ENCODE measurements around the gene KRT7.

The KRT7 gene

DNA sequence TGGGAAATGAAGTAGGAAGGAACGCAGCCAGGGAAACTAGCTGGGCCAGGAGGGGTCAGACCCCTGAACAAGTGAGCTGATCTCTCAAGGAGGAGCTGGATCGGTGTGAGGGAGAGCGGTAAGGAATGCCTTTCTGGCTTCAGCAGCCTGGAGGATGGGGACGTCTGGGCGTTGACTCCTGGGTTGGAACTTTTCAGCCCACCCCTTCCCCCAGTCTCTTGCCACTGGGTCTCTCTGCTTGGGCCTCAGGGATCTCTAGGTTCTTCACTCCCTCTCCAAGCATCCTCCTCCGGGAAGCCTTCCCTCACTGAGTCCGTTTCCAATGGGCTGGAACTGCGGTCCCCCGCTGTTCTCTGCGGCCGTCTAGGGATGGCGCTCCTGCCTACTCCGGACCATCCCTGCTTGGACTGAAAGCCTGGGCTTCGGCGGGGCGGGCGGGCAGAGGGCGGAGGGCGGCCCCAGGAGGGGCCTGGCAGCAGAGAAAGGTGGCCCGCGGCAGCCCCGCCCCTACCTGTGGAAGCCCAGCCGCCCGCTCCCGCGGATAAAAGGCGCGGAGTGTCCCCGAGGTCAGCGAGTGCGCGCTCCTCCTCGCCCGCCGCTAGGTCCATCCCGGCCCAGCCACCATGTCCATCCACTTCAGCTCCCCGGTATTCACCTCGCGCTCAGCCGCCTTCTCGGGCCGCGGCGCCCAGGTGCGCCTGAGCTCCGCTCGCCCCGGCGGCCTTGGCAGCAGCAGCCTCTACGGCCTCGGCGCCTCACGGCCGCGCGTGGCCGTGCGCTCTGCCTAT lies at the start of gene KRT7:
KRT7 (plus strand) TSS at position 570 of the 788 bp plus-strand sequence; CDS start at position 624, 54 bp downstream.
- H3K4me3 ChIP-seq (ENCODE audit: low read length), result peak within 1 kb of the TSS; percentile 54
- H3K9ac ChIP-seq (ENCODE audit: low read length), result no peak within 1 kb of the TSS
- no peaks in the 10 kb centered on the region for H3K9me3 ChIP-seq (ENCODE audit: control insufficient read depth, low read depth, low read length)
- H3K36me3 ChIP-seq (ENCODE audit: control insufficient read depth, low read depth, low read length), result no peaks in the 10 kb centered on the region
- H3K4me1 ChIP-seq (ENCODE audit: control insufficient read depth, low read depth, low read length), result peaks cover 30% of the 10 kb centered on the region
- H3K27me3 ChIP-seq (ENCODE audit: control insufficient read depth, insufficient read depth, low read length), result peaks cover 45% of the 10 kb centered on the region
- no peak within 1 kb of the TSS for H3K27ac ChIP-seq (ENCODE audit: low read length)

DNA sequence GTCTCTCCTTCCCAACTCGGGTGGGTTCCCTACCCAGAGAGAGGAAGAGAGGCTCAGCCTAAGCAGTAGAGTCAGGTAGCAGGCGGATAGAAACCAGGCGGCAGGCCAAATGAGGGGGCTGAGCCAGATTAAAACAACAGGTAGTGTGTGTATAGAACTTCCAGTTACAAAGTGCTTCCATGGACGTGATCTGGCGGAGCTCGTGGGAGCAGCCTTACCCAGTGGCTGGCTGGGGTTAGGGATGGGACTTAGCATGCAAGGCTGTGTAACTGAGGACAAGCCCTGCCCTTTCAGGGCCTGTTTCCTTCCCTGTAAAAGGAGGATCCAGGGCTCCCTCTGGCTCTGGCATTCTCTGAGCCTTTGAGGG lies 49.5 kb upstream of the KRT7 start:
- Histone ChIP-seq H3K27me3 (ENCODE audit: control insufficient read depth, insufficient read depth, low read length) (no peaks in the 10 kb centered on the region), H3K9me3 (ENCODE audit: control insufficient read depth, low read depth, low read length) (no peaks in the 10 kb centered on the region), H3K4me1 (ENCODE audit: control insufficient read depth, low read depth, low read length) (peaks cover 15% of the 10 kb centered on the region), H3K4me3 (ENCODE audit: low read length) (no peak overlapping the region), H3K9ac (ENCODE audit: low read length) (no peak overlapping the region), H3K27ac (ENCODE audit: low read length) (no peak overlapping the region), H3K36me3 (ENCODE audit: control insufficient read depth, low read depth, low read length) (no peaks in the 10 kb centered on the region)

DNA sequence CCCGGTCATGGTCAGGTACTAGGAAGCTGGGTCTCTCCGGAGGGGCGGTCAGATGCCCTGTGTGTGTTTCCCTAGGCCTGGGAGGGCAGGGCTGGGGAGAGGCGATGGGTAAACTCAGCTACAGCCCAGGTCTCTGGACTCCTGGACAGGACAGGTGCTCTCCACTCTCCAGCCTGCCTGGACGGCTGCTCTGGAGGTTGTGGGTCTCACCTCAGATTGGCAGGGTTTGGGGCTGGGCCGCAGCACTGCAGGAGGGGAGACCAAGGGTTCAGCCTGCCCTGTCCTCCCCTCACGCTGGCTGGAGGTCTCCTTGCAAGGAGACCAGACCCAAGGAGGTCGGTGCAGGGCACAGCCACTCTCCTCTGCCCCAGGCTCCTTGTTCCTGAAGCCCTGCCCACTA lies 49.1 kb upstream of the KRT7 start:
- Histone ChIP-seq H3K36me3 (ENCODE audit: control insufficient read depth, low read depth, low read length) (no peaks in the 10 kb centered on the region), H3K27me3 (ENCODE audit: control insufficient read depth, insufficient read depth, low read length) (no peaks in the 10 kb centered on the region), H3K4me1 (ENCODE audit: control insufficient read depth, low read depth, low read length) (peaks cover 15% of the 10 kb centered on the region), H3K9ac (ENCODE audit: low read length) (no peak overlapping the region), H3K4me3 (ENCODE audit: low read length) (no peak overlapping the region), H3K9me3 (ENCODE audit: control insufficient read depth, low read depth, low read length) (no peaks in the 10 kb centered on the region), H3K27ac (ENCODE audit: low read length) (no peak overlapping the region)

DNA sequence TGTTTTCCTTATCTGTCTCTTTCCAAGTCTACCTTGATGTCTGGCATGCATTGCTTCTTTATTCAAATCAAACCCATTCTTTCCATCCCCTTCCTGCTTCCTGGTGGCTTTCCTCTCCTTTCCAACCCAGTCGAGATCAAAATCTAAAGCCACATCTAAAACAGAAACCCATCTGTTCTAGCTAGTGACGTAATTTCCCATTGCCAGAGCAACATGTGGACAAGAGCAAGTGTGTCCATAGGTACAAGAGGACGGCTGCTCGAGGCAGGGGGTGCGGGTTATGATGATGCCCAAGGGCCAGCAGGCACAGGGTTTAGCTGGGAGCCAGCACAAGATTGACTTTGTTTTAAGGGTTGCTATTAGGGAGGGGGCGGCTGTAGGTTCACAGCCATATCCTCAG lies 48.2 kb upstream of the KRT7 start:
- peaks cover 15% of the 10 kb centered on the region for H3K4me1 ChIP-seq (ENCODE audit: control insufficient read depth, low read depth, low read length)

DNA sequence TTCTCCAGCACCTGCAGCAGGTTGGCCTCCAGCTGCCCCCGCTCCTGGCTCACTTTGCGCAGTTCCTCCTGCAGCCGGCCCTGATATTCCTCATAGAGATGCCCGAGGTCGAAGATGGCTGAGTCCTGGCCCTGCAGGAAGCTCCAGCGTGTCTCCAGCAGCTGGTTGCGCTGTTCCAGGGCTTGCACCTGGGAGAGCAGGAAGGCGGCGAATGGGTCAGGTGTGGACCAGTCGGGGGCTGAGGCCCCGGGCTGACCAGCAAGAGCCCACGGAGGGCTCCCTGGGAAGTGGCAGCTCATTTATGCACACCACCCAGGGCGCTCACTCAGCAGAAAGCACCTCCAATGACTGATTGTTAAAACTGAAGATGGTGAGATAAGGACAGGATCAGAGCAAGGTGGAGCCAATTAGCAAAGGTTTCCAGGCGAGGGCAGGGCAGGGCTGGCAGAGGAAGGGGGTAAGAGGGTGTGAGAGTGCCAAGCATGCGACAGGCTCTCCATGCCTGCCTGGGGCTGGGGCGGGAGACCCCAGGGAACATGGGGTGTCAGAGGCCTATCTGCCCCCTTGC lies 47.6 kb upstream of the KRT7 start:
- Histone ChIP-seq H3K9ac (ENCODE audit: low read length) (no peak overlapping the region), H3K4me3 (ENCODE audit: low read length) (no peak overlapping the region), H3K9me3 (ENCODE audit: control insufficient read depth, low read depth, low read length) (no peaks in the 10 kb centered on the region), H3K36me3 (ENCODE audit: control insufficient read depth, low read depth, low read length) (no peaks in the 10 kb centered on the region), H3K27me3 (ENCODE audit: control insufficient read depth, insufficient read depth, low read length) (no peaks in the 10 kb centered on the region), H3K4me1 (ENCODE audit: control insufficient read depth, low read depth, low read length) (peaks cover 15% of the 10 kb centered on the region), H3K27ac (ENCODE audit: low read length) (no peak overlapping the region)

More for the DNA sequence above, 48.2 kb upstream of the KRT7 start:
- no peak overlapping the region for H3K4me3 ChIP-seq (ENCODE audit: low read length)
- H3K27me3 ChIP-seq (ENCODE audit: control insufficient read depth, insufficient read depth, low read length), result no peaks in the 10 kb centered on the region
- H3K9me3 ChIP-seq (ENCODE audit: control insufficient read depth, low read depth, low read length), result no peaks in the 10 kb centered on the region
- no peaks in the 10 kb centered on the region for H3K36me3 ChIP-seq (ENCODE audit: control insufficient read depth, low read depth, low read length)
- no peak overlapping the region for H3K27ac ChIP-seq (ENCODE audit: low read length)
- H3K9ac ChIP-seq (ENCODE audit: low read length), result no peak overlapping the region

DNA sequence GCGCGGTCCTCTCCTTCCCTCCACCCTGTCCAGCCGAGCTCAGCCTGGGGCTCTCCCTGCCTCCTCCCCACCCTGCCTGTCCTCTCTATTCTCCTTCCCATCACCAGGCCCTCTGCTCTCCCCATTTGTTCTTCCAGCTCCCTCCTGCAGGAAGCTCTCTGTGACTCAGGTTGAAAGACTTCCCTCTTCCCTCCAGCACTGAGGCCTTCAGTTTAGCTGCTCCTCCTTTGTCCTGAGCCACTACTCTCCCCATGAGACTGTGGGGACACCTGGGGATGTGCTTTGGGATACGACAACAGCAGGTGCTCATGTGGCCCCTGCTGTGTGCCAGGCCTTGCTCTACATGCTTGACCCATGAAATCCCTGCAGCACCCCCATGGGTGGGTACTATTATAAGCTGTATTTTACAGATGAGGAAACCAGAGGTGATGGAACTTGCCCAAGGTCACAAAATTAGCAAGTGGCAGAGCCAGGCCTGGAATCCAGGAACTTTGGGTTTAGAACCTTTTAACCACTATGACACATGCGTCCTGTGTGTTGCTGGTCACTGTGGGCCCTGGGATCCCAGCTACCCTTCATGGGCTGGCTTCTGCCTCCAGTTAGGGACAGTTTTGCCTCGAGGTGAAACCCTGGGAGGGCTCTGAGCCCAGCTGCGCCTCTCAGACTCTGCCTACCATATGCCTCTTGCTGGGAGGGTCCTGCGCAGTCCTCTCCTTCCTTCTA lies 46.8 kb upstream of the KRT7 start:
- H3K27ac ChIP-seq (ENCODE audit: low read length), result no peak overlapping the region
- H3K4me3 ChIP-seq (ENCODE audit: low read length), result no peak overlapping the region
- no peaks in the 10 kb centered on the region for H3K36me3 ChIP-seq (ENCODE audit: control insufficient read depth, low read depth, low read length)
- no peaks in the 10 kb centered on the region for H3K27me3 ChIP-seq (ENCODE audit: control insufficient read depth, insufficient read depth, low read length)
- peaks cover 9% of the 10 kb centered on the region for H3K4me1 ChIP-seq (ENCODE audit: control insufficient read depth, low read depth, low read length)
- H3K9me3 ChIP-seq (ENCODE audit: control insufficient read depth, low read depth, low read length), result no peaks in the 10 kb centered on the region
- H3K9ac ChIP-seq (ENCODE audit: low read length), result no peak overlapping the region

DNA sequence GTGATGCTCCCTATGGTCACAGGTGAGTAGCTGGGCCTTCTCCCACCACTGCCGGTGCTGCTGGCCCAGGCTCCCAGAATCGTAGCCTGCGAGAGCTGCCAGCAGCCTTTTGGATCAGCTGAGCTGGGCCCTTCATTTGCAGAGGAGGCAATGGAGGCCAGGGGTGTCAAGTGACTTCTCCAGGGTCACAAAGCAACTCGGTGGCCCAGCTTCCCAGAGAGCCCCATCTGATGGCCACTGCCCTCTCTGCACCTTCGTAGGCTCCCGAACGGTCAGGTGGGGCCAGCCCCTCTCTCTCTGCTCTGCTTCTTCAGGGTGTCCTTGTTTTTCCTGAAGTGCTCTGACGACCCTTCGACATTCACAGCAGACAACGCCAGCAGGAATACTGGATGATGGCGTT lies 45.8 kb upstream of the KRT7 start:
- H3K9me3 ChIP-seq (ENCODE audit: control insufficient read depth, low read depth, low read length), result no peaks in the 10 kb centered on the region
- no peak overlapping the region for H3K9ac ChIP-seq (ENCODE audit: low read length)
- H3K4me3 ChIP-seq (ENCODE audit: low read length), result no peak overlapping the region
- no peak overlapping the region for H3K27ac ChIP-seq (ENCODE audit: low read length)
- peaks cover under 1% of the 10 kb centered on the region for H3K4me1 ChIP-seq (ENCODE audit: control insufficient read depth, low read depth, low read length)
- no peaks in the 10 kb centered on the region for H3K27me3 ChIP-seq (ENCODE audit: control insufficient read depth, insufficient read depth, low read length)
- no peaks in the 10 kb centered on the region for H3K36me3 ChIP-seq (ENCODE audit: control insufficient read depth, low read depth, low read length)

DNA sequence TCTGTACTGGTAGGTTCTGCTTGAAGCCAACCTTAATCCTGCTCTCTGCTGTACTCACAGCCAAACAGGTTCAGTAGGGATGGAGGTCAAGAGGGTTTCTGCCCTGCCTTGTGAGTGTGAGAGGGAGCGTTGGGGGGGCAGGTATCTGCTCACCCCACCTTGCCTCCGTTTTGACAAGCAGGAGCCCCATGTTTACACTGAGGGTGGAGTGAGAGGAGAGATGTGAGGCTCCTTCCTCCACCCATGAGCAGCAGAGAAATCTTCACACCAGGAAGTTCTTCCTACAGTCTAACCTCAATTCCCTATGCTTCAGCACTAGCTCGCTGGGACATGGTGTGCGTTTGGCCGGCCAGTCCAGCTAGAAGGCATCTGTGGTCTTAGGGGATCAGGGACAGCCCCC lies 45.4 kb upstream of the KRT7 start:
- Histone ChIP-seq H3K27me3 (ENCODE audit: control insufficient read depth, insufficient read depth, low read length) (no peaks in the 10 kb centered on the region), H3K4me3 (ENCODE audit: low read length) (no peak overlapping the region), H3K4me1 (ENCODE audit: control insufficient read depth, low read depth, low read length) (no peaks in the 10 kb centered on the region), H3K9ac (ENCODE audit: low read length) (no peak overlapping the region), H3K27ac (ENCODE audit: low read length) (no peak overlapping the region), H3K9me3 (ENCODE audit: control insufficient read depth, low read depth, low read length) (no peaks in the 10 kb centered on the region), H3K36me3 (ENCODE audit: control insufficient read depth, low read depth, low read length) (no peaks in the 10 kb centered on the region)

DNA sequence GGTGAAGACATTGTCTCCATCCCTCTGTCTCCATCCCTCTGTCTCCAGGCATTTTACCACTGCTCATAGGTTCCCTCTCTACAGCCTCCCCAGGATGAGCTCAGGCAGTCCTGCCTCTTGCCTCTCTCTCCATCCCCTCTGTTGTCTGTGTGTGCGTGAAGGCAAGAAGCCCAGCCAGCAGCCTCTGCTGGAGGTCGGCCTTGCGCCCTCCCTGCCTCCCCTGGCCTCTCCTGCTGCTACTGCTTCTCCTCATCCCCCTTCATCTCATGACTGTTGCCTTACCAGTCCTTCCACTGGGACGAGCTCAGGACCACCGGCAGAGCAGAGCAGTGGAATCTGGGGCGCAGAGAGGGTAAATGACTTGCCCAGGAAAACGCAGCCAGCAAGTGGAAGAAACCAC lies 44.4 kb upstream of the KRT7 start:
- H3K9ac ChIP-seq (ENCODE audit: low read length), result no peak overlapping the region
- no peaks in the 10 kb centered on the region for H3K9me3 ChIP-seq (ENCODE audit: control insufficient read depth, low read depth, low read length)
- H3K36me3 ChIP-seq (ENCODE audit: control insufficient read depth, low read depth, low read length), result no peaks in the 10 kb centered on the region
- no peak overlapping the region for H3K27ac ChIP-seq (ENCODE audit: low read length)
- H3K27me3 ChIP-seq (ENCODE audit: control insufficient read depth, insufficient read depth, low read length), result no peaks in the 10 kb centered on the region
- H3K4me3 ChIP-seq (ENCODE audit: low read length), result no peak overlapping the region
- H3K4me1 ChIP-seq (ENCODE audit: control insufficient read depth, low read depth, low read length), result no peaks in the 10 kb centered on the region

DNA sequence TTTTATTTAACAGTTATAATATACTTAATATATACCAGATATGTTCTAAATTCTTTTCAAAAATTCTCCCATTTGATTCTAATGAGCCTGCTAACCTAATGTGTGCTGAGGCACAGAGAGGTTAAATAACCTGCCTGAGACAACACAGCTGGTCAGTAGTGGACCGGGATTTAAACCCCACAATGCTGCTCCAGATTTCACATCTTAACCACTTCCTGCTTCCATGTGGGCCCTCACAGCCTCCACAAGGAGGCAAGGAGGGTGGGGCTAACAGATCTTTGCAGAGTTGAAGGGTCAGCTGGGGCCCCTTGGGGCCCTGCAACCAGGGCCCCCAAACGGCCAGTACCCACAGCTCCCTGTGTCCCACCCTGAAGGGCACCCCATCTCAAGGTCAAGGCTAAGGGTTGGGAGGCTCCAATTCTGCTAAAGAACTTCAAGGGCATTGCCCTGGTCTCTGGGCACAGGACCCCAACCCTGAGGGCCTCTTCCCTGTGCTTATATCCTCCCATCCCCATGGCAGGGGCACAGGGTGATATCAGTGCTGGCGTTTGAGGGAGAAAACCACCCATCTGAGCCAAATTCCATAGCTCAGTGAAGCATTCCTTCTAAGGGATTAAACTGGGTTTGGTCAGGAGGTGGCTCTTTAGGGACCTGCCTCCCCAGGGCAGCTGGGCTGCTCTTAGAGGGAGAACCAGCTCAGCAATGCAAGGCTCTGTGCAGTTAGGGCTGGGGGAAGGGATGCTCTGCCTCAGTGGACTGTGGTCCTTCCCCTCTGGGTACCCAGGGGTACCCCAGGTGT lies 43.5 kb upstream of the KRT7 start:
- Histone ChIP-seq H3K9ac (ENCODE audit: low read length) (no peak overlapping the region), H3K9me3 (ENCODE audit: control insufficient read depth, low read depth, low read length) (no peaks in the 10 kb centered on the region), H3K36me3 (ENCODE audit: control insufficient read depth, low read depth, low read length) (no peaks in the 10 kb centered on the region), H3K4me3 (ENCODE audit: low read length) (no peak overlapping the region), H3K27me3 (ENCODE audit: control insufficient read depth, insufficient read depth, low read length) (no peaks in the 10 kb centered on the region), H3K27ac (ENCODE audit: low read length) (no peak overlapping the region), H3K4me1 (ENCODE audit: control insufficient read depth, low read depth, low read length) (no peaks in the 10 kb centered on the region)
